GM12878 (cell line): Measurements from ENCODE around the gene ADRA2B. TPM values are rescaled to one million over a fixed set of nuclear protein-coding genes. Genes with fewer than 3 reads are reported as not detected.
A peak's percentile ranks its signal among the peaks of the same experiment; 100 is the strongest.

Experiments used
- ATF3 ChIP-seq: IDR thresholded peaks from 2 replicates; pipeline ENCODE4 v1.6.1; 2011; ENCODE audit warnings: low read depth, mild to moderate bottlenecking, low read length, moderate library complexity, borderline replicate concordance; ENCODE audit errors: extremely low read depth
- BHLHE40 ChIP-seq, 2 experiments: fragments of 450-650 bp in 1 of 2; IDR thresholded peaks; 2 replicates each; pipeline ENCODE4 v1.6.1; 2011 to 2017; ENCODE audit warnings: low read depth in 2 of 2, borderline replicate concordance in 1 of 2, improper control_type of control experiment in 1 of 2, low read length in 1 of 2, mild to moderate bottlenecking in 1 of 2
- BMI1 ChIP-seq: fragments of 450-650 bp; IDR thresholded peaks from 2 replicates; pipeline ENCODE4 v1.6.1; 2016; ENCODE audit warnings: mild to moderate bottlenecking, moderate library complexity, borderline replicate concordance
- CEBPB ChIP-seq, 2 experiments: fragments of 150-350 bp in 1 of 2; IDR thresholded peaks; 2 replicates each; pipeline ENCODE4 v1.6.1; 2012 to 2014; ENCODE audit warnings: low read depth in 2 of 2, low read length in 2 of 2, borderline replicate concordance in 1 of 2, inconsistent platforms in 1 of 2
- ETV6 ChIP-seq, 2 experiments: fragments of 450-650 bp in 1 of 2; IDR thresholded peaks in 1 of 2; conservative IDR thresholded peaks in 1 of 2; 2 replicates each; pipeline ENCODE4 v1.6.1; 2014; ENCODE audit warnings: antibody characterized with exemption in 1 of 2, borderline replicate concordance in 1 of 2, low read depth in 1 of 2, mild to moderate bottlenecking in 1 of 2, moderate library complexity in 1 of 2
- GATAD2B ChIP-seq: fragments of 450-650 bp; conservative IDR thresholded peaks from 2 replicates; pipeline ENCODE4 v1.6.1; 2017; ENCODE audit warnings: low read depth, mild to moderate bottlenecking, moderate library complexity
- HDGF ChIP-seq: fragments of 450-650 bp; IDR thresholded peaks from 2 replicates; pipeline ENCODE4 v1.6.1; 2016; ENCODE audit warnings: antibody characterized with exemption
- JUNB ChIP-seq: IDR thresholded peaks from 2 replicates; pipeline ENCODE4 v1.6.1; 2016; ENCODE audit warnings: antibody characterized with exemption, mild to moderate bottlenecking
- KLF5 ChIP-seq: fragments of 450-650 bp; IDR thresholded peaks from 2 replicates; pipeline ENCODE4 v1.6.1; 2014; ENCODE audit warnings: mild to moderate bottlenecking; ENCODE audit not compliant: partially characterized antibody
- MEF2A ChIP-seq: IDR thresholded peaks from 2 replicates; pipeline ENCODE4 v1.6.1; 2011; ENCODE audit warnings: low read depth, mild to moderate bottlenecking, low read length, moderate library complexity; ENCODE audit not compliant: insufficient read depth
- MTA3 ChIP-seq: IDR thresholded peaks from 2 replicates; pipeline ENCODE4 v1.6.1; 2012; ENCODE audit warnings: low read length, inconsistent platforms, borderline replicate concordance
- PAX5 ChIP-seq: IDR thresholded peaks from 2 replicates; pipeline ENCODE4 v1.6.1; 2011; ENCODE audit warnings: low read depth, low read length, borderline replicate concordance
- PRDM15 ChIP-seq: fragments of 450-650 bp; formaldehyde crosslinking; IDR thresholded peaks from 2 replicates; pipeline ENCODE4 v1.4.0; 2020; ENCODE audit warnings: mild to moderate bottlenecking, moderate library complexity
- RB1 ChIP-seq: fragments of 450-650 bp; formaldehyde crosslinking; IDR thresholded peaks from 2 replicates; pipeline ENCODE4 v1.6.1; 2017; ENCODE audit warnings: mild to moderate bottlenecking, borderline replicate concordance
- RFX5 ChIP-seq: IDR thresholded peaks from 2 replicates; pipeline ENCODE4 v1.6.1; 2011; ENCODE audit warnings: low read depth, low read length, improper control_type of control experiment
- SMARCA5 ChIP-seq: fragments of 450-650 bp; IDR thresholded peaks from 2 replicates; pipeline ENCODE4 v1.6.1; 2017; ENCODE audit warnings: mild to moderate bottlenecking
- STAT3 ChIP-seq: IDR thresholded peaks from 2 replicates; pipeline ENCODE4 v1.6.1; 2011; ENCODE audit warnings: low read depth, low read length, improper control_type of control experiment
- SUPT20H ChIP-seq: IDR thresholded peaks from 2 replicates; pipeline ENCODE4 v1.6.1; 2011; ENCODE audit warnings: low read depth, mild to moderate bottlenecking, low read length, moderate library complexity, borderline replicate concordance; ENCODE audit not compliant: control insufficient read depth
- YBX1 ChIP-seq: fragments of 450-650 bp; IDR thresholded peaks from 2 replicates; pipeline ENCODE4 v1.6.1; 2016; ENCODE audit warnings: antibody characterized with exemption
- ZBTB4 ChIP-seq: fragments of 450-650 bp; formaldehyde crosslinking; IDR thresholded peaks from 2 replicates; pipeline ENCODE4 v1.4.0; 2022; ENCODE audit warnings: mild to moderate bottlenecking, moderate library complexity
- ZNF384 ChIP-seq: IDR thresholded peaks from 2 replicates; pipeline ENCODE4 v1.6.1; 2012; ENCODE audit warnings: low read depth, mild to moderate bottlenecking, low read length, improper control_type of control experiment, borderline replicate concordance
- polyA plus RNA-seq, 11 experiments: library from polyadenylated mRNA; depleted of rRNA in 4 of 11; unstranded in 6 of 11; stranded (reverse) in 5 of 11; fragments of >200 nt; fragmentation: Nextera tagmentation in 4 of 11; fragmentation: Illumina TruSeq in 1 of 11; extraction: Ambion mirVana in 4 of 11; extraction: Trizol in 1 of 11; gene quantifications; 1 replicate in 1 of 11; 2 replicates in 10 of 11; pipeline versions ENCODE4 v1.2.1 to v1.2.3, GENCODE V29; 2011 to 2016; ENCODE audit warnings: inconsistent platforms in 2 of 11, missing spikeins in 2 of 11, low read depth in 1 of 11
- total RNA-seq, 4 experiments: library from RNA; depleted of rRNA in 3 of 4; stranded (reverse); fragments of >200 nt in 3 of 4; fragmentation: Illumina TruSeq in 1 of 4; extraction: Trizol in 1 of 4; gene quantifications; 2 replicates each; pipeline versions ENCODE4 v1.2.1 to v1.2.3, GENCODE V29; 2013 to 2021

ADRA2B gene
- total and polyA plus RNA-seq, 10 of the 15 experiments (the other 5 are each of a cell fraction or from before 2014, with no cell fraction given): 0.01 to 0.10 (median 0.04) TPM; not detected in 6

GRCh38 chr2:96156926-96157648 is 40.7 kb upstream of the ADRA2B start (continued):
- TF ChIP-seq SUPT20H (no peak), SMARCA5 (peak; percentile 51), ETV6 (conservative IDR thresholded peaks at IDR 0.05 in 1 of 2, IDR thresholded peaks at IDR 0.05 in 1 of 2; ENCODE audit: borderline replicate concordance in 1 of 2, low read depth in 1 of 2) (no peak), JUNB (no peak), RB1 (peak; percentile 100), YBX1 (peak; percentile 99), RFX5 (no peak), CEBPB (IDR thresholded peaks at IDR 0.05; ENCODE audit: borderline replicate concordance in 1 of 2, low read depth in 2 of 2, low read length in 2 of 2) (no peak), PAX5 (peak; percentile 53; the same call in 1 of the 2 replicates), KLF5 (peak; percentile 27), ZNF384 (no peak), BMI1 (no peak), HDGF (peak; percentile 83), STAT3 (peak; percentile 23; the same call in 1 of the 2 replicates), MEF2A (no peak), MTA3 (no peak), GATAD2B (peak; percentile 98), BHLHE40 (IDR thresholded peaks at IDR 0.05; ENCODE audit: borderline replicate concordance in 1 of 2, low read depth in 2 of 2, low read length in 1 of 2) (peak; percentile 42 to 53; a peak in 2 of 4 replicates), PRDM15 (CRISPR knock-in tag) (0 out of 2 replicates have a peak, but pooled peaks have one; percentile 41), ATF3 (no peak), ZBTB4 (CRISPR knock-in tag) (no peak)
